ENCODE results near the gene DPP7. TPM values are rescaled to one million over a fixed set of nuclear protein-coding genes. Genes with fewer than 3 reads are reported as not detected.

The DPP7 gene
- total RNA-seq, 2 donors from 2014 or later: 147 to 235 TPM

DNA sequence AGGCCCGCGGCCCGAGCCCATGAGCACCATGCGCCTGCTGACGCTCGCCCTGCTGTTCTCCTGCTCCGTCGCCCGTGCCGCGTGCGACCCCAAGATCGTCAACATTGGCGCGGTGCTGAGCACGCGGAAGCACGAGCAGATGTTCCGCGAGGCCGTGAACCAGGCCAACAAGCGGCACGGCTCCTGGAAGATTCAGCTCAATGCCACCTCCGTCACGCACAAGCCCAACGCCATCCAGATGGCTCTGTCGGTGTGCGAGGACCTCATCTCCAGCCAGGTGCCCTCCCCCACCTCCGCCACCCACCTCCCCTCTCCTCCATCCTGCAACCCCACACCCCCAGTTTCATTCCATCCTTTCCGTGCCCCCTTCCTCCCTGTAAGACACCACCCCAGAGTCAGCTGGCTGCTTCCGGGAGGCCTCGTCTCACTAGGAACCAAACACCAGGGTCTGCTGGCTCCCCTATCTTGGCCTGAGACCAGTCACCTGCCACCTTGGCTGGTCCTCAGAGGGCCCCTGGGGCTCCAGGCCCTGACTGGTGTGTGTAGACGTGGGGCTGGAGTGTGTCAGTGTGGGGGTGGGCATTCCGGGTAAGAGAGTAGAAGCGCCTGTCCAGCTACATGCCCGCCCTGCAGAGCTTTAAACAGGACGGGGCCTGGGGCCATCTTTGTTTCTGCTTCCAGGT, 25.1 kb upstream of the DPP7 start:
- Histone ChIP-seq H3K27me3 (replicated peaks; ENCODE audit: insufficient read depth) (peaks cover 35% of the 10 kb centered on the region), H3K27ac (no peak overlapping the region), H3K4me3 (no peak overlapping the region), H3K36me3 (no peaks in the 10 kb centered on the region), H3K9me3 (no peaks in the 10 kb centered on the region), H3K4me1 (replicated peaks) (no peaks in the 10 kb centered on the region)
- DNase-seq (ENCODE audit: low spot score): no peak
- TF ChIP-seq POLR2AphosphoS5 (IDR thresholded peaks at IDR 0.05) (no peak), POLR2A (IDR thresholded peaks at IDR 0.05) (no peak)
- TF ChIP-seq, protein P1, sequence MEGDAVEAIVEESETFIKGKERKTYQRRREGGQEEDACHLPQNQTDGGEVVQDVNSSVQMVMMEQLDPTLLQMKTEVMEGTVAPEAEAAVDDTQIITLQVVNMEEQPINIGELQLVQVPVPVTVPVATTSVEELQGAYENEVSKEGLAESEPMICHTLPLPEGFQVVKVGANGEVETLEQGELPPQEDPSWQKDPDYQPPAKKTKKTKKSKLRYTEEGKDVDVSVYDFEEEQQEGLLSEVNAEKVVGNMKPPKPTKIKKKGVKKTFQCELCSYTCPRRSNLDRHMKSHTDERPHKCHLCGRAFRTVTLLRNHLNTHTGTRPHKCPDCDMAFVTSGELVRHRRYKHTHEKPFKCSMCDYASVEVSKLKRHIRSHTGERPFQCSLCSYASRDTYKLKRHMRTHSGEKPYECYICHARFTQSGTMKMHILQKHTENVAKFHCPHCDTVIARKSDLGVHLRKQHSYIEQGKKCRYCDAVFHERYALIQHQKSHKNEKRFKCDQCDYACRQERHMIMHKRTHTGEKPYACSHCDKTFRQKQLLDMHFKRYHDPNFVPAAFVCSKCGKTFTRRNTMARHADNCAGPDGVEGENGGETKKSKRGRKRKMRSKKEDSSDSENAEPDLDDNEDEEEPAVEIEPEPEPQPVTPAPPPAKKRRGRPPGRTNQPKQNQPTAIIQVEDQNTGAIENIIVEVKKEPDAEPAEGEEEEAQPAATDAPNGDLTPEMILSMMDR (IDR thresholded peaks at IDR 0.05): no peak
- intact Hi-C loops (cut with DNase I): no loop called here
- WGBS: 24% methylated on average over 33 of the region's 37 CpGs

DNA sequence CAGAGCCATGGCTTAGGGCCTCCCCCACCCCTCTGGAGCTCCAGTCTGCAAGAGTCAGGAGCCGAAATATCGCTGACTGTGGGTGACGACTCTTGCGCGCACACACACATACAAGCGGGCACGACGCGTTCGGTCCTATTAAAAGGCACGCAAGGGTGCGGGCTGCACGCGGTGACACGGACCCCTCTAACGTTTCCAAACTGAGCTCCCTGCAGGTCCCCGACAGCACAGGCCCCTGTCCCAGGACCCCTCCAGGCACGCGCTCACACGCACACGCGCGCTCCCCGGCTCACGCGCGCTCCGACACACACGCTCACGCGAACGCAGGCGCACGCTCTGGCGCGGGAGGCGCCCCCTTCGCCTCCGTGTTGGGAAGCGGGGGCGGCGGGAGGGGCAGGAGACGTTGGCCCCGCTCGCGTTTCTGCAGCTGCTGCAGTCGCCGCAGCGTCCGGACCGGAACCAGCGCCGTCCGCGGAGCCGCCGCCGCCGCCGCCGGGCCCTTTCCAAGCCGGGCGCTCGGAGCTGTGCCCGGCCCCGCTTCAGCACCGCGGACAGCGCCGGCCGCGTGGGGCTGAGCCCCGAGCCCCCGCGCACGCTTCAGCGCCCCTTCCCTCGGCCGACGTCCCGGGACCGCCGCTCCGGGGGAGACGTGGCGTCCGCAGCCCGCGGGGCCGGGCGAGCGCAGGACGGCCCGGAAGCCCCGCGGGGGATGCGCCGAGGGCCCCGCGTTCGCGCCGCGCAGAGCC, 24.4 kb upstream of the DPP7 start, which contains the start of gene GRIN1:
TSS of gene GRIN1 (plus strand) at position 433 of the 746 bp plus-strand sequence. CDS start 333 bp downstream, outside the sequence.
- H3K27me3 ChIP-seq (replicated peaks; ENCODE audit: insufficient read depth): peaks cover 35% of the 10 kb centered on the region
- intact Hi-C loops (cut with DNase I): no loop called here

DNA sequence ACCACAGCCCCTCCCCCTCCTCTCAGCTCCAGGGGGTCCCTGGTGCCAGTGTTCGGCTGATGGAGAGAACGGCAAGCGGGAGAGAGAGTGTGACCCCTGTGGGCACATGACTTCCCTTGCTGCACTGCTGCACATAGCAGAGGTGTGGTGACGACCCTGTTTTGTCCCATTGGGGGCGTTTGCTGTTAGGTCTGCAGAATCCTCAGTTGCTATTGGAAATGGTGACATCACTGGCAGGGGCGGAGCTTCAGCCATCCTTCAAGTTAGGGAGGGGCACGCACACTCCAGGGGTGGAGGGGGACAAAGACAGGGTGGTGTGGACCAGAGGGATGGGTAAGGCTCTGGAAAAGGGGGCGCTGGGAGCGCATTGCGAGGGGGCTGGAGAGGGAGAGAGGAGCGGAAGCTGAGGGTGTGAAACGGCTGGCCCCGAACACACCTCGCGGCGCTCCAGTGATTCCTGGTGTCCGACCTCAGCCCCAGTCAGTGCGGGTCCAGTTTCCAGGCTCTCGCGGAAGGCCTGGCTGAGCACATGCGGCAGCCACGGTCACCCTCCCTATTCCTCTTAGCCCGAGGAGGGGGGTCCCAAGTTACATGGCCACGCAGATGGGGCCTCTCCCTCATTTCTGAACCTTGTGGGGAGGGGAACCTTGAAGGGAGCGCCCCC, 23.7 kb upstream of the DPP7 start:
- TF ChIP-seq, protein P1 (IDR thresholded peaks at IDR 0.05): no peak
- no peak for TF ChIP-seq POLR2A (IDR thresholded peaks at IDR 0.05)
- intact Hi-C loops (cut with DNase I): no loop called here
- Histone ChIP-seq H3K9me3 (no peaks in the 10 kb centered on the region), H3K27me3 (replicated peaks; ENCODE audit: insufficient read depth) (peaks cover 31% of the 10 kb centered on the region), H3K4me3 (no peak overlapping the region), H3K27ac (no peak overlapping the region), H3K36me3 (no peaks in the 10 kb centered on the region), H3K4me1 (replicated peaks) (no peaks in the 10 kb centered on the region)
- DNase-seq (ENCODE audit: low spot score): no peak
- 7% methylated on average over 25 of the region's 25 CpGs for WGBS

More for the DNA sequence above, 24.4 kb upstream of the DPP7 start, which contains the start of gene GRIN1:
- 7% methylated on average over 66 of the region's 104 CpGs for WGBS
- Histone ChIP-seq H3K4me3 (no peak within 1 kb of the TSS), H3K9me3 (no peaks in the 10 kb centered on the region), H3K4me1 (replicated peaks) (no peaks in the 10 kb centered on the region), H3K36me3 (no peaks in the 10 kb centered on the region), H3K27ac (no peak within 1 kb of the TSS)
- TF ChIP-seq POLR2A (IDR thresholded peaks at IDR 0.05): no peak
- no peak for TF ChIP-seq POLR2AphosphoS5 (IDR thresholded peaks at IDR 0.05)
- TF ChIP-seq, protein P1 (IDR thresholded peaks at IDR 0.05): no peak
- DNase-seq (ENCODE audit: low spot score): no peak

DNA sequence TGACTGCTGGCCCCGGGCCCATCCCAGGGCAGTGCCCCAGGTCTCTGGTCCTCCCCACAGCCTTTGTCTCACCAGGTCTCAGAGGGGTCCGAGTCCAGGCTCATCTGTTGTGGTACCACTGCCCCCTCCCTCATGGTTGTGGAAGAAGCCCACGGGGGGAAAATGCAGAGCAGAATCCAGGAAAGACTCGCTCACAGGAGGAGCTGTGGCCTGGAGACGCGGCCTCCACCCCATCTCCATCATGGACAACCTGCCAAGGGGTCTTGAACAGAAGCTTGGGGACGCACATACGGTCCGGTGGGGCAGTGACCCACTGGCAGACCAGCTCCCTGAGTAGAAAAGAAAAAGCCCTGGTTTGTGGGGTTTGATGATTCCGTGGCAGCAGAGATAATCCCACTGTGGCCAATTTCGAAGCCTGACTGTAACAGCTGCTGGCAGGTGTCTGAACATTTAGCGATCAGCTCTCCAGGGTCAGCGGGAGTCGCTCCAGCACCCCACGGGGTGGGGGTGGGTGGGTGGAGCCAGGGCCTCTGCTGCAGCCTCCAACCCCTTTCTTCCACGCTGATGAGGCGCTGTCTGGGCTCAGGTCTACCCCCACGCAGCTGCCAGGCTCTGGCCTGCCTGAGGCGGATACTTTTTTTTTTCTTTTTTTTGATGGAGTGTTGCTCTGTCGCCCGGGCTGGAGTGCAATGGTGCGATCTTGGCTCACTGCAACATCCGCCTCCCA, 22.5 kb upstream of the DPP7 start:
- TF ChIP-seq POLR2A (IDR thresholded peaks at IDR 0.05) (no peak), POLR2AphosphoS5 (IDR thresholded peaks at IDR 0.05) (no peak)
- TF ChIP-seq, protein P1 (IDR thresholded peaks at IDR 0.05): no peak
- Histone ChIP-seq H3K36me3 (no peaks in the 10 kb centered on the region), H3K4me1 (replicated peaks) (no peaks in the 10 kb centered on the region), H3K4me3 (no peak overlapping the region), H3K27ac (no peak overlapping the region), H3K9me3 (no peaks in the 10 kb centered on the region), H3K27me3 (replicated peaks; ENCODE audit: insufficient read depth) (peaks cover 26% of the 10 kb centered on the region)
- intact Hi-C loops (cut with DNase I): no loop called here
- 72% methylated on average over 23 of the region's 23 CpGs for WGBS
- DNase-seq (ENCODE audit: low spot score): no peak
